HG03159 (cell line): ENCODE results near the gene MCFD2.

Experiments used
- ATAC-seq: cut with Tn5 transposase; IDR thresholded peaks from one replicate; pipeline ENCODE4 v1.9.1; 2021; ENCODE audit warnings: mild to moderate bottlenecking, moderate library complexity; ENCODE audit not compliant: unreplicated experiment

MCFD2 gene

DNA sequence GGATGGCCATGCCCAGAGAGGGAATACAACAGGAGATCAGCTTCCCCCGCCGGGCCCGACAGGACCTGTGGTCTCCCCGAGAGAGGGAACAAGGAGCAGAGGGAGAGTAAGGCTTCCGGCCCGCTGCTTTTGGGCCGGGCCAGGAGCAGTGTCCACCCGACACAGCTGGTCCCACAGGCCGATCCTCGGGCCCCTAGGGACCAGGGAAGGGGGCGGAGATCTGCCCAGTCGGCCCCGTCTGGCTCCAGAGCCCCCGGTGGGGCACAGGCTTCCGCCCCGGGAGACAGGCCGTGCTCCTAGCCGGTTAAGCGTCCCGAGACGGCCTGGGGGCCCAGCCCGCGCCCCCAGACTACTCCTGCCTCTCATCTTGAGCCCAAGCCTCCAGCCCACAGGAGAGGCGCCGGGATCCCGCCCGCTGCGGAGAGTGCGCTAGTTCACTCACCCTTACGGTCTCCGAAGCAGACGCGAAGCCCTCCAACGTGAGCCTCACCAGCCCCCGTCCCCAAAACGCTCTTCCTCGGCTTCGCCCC, at the start of gene MCFD2:
MCFD2 (minus strand) TSS at position 526 of the 530 bp plus-strand sequence. CDS start 6,635 bp downstream, outside the sequence.
- peak; percentile 16 for ATAC-seq

DNA sequence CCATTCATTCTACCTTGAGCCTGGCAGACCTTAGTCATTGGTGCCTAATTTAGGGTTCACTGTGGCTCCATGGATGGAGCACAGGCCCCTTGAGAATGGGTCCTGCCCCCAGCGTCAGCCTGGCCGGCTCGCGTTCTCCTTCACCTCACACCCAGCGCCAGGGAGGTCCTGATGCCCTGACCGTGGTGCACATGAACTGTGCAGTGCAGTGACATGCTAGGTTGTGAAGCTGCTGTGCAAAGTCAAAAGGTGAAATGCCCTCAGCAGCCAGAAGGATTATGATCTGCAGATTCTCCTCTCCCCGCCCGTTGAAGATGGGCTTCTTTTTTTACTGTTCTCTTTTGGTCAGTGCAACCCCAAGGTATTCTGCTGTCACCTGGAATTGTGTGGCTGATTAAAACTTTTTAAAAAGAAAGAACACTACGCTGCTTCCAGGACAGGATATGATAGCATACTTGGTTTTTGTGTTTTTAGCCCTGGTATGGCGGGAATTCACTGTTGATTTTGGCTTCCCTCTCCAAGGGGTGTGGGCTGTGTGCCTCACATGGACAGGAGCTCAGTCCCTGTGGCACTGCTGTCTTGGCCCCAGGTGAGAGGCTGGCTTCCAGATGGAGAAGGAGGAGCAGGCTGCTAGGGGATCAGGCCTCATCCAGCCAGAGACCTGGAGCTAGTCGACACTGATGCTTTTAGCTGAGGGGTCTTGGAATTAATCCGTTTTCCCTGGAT, 49.4 kb upstream of the MCFD2 start:
- ATAC-seq: no peak

DNA sequence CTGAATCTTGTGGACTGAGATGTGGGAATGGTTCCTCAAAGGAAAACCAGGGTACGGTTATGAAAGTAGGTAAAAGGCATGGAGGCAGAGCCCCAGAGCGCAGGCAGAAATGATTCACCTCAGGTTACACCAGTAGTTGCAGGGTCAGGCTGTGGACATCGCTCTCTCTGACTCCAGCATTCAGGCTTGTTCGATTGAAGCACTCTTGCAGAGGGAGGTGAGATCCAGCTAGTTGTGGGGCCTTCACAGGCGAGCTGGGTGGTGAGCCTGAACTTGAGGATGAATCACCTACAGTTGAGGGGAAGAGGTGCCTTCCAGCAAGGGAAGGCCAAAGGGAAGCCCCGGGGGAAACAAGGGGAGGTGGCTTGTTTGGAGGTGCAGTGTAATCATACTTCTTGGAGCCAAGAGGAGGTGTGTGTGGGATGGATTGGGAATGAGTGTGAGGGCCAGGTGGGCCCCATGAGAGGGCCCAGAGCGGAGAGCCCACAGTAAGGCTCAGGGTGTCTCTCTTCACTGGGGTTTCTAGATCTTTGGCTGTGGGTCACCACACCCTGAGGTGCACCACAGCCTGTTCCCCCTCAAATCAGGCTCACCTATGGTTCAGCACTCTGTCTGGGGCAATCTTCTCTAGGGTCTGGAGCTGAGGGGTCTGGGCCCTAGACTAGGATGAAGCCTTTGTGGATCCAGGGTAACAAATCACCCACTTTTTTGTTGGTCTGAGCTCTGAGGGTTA, 48.5 kb upstream of the MCFD2 start:
- ATAC-seq: no peak

DNA sequence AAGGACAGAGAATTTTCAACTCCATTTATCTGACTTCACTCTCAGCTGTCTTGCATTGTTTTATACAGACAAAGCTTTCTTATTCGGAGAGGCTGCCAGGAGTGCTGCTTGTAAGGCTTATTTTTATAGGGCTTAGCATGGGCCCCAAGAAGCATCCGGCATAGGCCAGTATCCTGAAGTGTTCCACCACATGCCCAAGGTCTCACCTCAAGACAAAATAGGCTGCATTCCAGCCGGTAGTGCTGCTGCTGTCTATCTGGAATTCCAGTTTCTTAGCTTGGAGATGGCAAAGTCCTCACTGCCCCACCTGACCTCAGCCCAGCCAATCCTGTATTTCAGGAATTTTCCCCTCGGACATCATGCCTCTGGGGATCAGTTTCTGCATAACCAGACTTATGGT, 47.6 kb upstream of the MCFD2 start:
- ATAC-seq: no peak

DNA sequence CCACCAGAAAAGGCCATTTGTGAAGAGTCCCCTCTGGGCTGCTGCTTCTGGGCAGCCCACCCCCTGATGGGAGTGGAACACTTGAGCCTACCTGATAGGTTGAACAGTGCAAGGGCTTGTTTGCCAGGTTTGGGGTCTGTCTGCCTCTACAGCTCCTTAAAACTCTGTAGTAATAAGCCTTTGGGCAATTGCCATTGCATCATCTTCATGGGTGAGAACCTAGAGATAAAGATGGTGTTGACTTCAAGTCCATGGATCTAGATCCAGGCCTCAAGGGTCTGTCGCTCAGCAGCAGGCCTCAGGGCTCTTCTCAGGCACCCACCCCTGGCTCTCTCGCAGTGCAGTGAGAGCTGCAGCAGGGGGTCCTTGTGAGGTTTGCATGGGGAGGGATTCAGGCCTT, 47.1 kb upstream of the MCFD2 start:
- ATAC-seq: no peak

DNA sequence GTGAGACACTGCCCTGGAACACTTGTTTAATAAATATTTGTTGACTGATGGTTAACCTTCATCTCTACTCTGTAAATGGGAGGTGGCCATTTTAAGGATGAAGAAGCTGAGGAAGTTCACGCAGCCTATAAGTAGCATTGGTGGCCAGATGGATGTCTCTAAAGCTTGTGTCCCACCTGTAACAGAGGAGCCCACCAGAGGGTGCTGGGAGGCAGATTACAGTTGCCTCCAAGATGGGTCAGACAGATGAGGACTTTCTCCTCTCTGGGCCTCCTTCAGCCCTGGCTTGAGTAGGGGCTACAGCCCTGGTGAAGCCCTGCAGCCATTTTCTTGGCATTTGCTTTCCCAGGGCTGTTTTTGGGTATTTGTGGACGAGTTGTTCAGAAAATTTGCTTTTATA, 45.0 kb upstream of the MCFD2 start:
- no peak for ATAC-seq

DNA sequence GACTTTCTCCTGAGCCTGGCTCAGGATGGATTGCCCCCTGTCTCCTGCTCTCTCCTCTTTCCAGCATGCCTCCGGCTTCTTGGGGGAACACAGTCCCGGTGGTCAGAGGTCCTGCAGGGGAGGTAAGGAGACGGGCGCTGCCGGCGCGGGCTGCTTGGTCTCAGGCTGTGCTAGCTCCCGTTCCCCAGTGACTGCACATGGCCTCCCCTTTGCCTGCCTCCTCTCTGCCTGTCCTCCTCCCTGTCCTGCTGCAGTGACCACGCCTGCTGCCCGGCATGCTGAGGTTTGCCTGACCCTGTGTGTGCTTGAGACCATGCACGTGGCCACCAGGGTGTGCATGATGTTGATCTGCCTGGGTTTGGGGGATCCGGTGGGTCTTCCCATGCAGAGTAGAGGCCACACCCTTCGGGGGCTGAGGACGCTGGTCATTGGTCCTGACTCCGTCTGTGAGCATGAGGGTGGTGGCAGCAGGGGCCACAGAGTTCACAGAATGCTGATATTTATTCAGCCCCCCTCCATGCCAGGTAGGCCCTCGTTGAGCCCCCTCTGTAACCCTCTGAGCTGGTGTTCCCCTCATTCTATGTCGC, 42.9 kb upstream of the MCFD2 start:
- ATAC-seq: no peak

DNA sequence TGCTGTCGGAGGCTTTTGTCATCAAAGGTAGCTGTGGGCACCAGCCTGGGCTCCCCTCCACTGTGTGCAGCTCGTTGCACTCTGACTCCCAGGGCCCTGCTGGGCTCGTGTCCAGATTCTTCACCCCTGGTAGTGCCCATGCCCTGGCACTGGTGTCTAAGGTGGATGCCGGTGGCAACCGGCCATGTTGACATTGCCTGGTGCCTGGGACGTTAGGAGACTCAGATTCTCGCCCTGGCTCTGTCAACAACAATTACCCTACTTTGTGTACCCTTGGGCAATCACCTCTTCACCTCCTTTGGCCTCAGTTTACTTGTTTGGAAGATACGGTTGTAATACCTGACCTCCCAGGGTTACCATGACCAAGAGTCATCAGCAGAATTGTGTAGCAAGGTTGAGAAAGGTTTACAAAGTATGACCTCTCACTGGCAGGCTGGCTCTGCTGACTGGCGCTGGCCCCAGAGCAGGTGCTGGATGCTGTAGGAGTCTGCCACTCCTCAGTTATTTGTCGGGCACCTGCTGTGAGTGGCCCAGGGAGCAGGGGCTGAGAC, 41.5 kb upstream of the MCFD2 start:
- ATAC-seq: no peak

DNA sequence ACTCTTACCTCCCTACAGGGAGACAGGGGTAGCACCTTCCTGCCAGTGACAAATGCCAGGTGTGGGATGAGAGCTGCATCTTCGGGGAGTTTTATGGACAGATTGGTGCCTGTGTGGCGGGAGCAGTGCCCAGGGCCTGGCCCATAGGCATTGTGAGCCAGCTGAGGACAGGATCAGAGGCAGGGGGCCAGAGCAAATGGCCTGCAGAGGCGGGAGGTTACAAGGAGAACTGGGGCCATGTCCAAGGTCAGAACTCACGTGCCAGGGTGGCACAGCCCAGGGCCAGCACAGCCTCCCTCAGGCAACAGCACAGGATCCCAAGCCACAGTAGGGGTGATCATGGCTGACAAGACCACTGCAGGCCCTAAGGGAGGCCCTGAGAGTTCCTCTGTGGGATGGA, 40.2 kb upstream of the MCFD2 start:
- ATAC-seq: no peak

DNA sequence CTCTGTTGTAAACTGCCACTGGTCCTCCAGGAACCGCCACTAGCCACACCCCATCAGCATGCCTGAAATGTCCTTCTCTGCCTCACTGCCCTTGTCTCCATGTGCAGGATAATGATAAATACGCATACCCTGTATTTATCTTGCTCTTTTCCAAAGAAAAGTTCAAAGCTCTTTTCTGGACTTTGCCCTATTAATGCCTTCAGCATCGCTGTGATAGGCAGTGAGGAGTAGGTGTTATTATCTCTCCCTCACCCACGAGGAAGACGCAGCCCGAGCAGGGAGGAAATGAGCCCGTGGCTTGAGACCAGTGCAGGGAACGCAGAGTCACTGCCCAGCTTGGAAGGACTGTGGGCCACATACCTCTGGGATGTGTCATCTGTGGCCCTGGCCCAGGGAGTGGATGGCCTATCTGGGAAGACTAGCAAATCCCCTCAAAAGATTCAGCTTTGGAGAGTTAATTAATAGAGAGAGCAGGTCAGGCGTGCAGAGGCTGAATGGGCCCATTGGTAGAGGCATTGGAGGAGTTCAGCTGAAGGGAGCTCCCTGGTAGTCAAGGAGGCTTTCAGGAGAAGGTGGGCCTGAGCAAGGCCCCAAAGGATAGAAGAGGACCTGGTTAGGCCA, 39.5 kb upstream of the MCFD2 start:
- ATAC-seq: no peak

DNA sequence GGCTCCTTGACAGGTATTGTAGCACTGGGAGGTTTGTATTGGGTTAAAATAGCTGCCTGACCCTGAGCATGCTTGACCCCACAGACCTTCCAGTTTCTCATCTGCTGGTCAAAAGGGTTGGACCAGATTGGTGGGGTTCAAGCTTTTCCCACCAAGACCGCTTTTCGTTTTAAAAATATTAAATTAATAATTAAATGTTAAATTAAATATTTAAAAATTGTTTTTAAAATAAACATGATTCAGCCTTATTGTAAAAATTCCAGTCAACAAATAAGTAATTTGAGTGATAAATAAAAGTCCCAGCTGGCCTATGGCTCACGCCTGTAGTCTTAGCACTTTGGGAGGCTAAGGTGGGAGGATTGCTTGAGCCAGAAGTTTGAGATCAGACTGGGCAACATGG, 36.6 kb upstream of the MCFD2 start:
- no peak for ATAC-seq

DNA sequence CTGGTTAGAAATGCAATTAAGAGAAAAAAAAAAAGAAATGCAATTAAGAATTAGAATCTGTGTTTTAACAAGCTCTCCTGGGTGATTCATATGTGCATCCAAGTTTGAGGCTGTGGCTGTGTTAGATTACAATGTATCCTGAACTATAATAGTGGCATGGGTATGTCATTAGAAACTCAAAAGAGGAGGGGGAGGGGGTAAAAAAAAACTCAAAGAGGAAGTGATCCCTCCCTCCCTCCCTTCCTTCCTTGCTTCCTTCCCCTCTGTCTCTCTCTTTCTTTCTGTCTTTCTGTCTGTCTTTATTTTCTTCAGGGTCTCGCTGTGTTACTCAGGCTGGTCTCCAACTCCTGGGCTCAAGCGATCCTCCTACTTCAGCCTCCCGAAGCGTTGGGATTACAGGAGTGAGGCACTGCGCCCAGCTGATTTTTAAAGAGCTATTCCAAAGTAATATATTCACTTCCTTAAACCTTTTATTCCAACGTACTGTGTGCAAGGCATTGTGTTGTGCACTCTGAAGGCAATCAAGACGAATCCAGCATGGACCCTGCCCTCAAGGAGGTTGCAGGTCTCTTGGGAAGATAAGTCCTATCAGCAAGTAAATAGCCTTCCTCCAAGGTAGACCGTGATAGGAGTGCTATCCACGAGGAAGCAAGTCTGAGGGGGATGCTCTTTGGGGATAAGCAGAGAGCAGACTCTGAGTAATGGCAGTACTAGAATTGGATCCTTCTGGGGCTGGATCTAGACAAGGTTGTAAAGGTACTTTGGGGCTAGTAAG, 35.9 kb upstream of the MCFD2 start:
- no peak for ATAC-seq

DNA sequence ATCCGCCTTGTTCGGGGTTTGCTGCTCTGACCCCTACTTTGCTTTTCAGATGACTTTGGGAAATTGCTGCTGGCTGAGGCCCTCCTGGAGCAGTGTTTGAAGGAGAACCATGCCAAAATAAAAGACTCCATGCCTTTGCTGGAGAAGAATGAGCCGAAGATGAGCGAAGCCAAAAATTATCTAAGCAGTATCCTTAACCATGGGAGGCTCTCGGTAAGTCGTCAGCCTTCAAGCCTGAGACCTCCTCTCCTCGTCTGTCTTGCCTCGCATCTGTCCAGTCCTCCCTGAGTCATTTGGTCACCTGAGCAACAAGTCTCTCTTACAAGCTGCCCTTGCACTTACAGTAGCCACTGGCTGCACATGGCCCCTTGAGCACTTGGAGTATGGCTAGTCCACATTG, 34.7 kb upstream of the MCFD2 start:
- no peak for ATAC-seq

DNA sequence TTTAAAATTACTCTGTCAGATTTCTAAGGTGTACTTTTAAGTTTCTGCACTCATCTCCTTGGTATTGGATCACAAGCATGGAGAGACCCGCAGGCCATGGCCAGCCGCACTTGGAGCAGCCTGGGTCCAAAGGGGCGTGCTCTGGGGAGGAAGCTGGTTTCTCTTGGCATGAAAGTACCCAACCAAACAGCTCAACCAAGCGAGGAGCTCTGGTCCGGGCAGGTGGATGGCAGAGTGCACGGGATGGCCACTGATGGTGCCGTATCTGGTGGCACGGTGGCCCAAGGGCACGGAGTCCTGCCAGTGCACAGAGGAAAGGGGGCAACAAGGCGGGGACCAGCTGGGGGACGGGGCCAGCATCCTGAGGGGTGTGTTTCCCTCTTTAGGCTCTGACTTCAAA, 32.2 kb upstream of the MCFD2 start:
- no peak for ATAC-seq

DNA sequence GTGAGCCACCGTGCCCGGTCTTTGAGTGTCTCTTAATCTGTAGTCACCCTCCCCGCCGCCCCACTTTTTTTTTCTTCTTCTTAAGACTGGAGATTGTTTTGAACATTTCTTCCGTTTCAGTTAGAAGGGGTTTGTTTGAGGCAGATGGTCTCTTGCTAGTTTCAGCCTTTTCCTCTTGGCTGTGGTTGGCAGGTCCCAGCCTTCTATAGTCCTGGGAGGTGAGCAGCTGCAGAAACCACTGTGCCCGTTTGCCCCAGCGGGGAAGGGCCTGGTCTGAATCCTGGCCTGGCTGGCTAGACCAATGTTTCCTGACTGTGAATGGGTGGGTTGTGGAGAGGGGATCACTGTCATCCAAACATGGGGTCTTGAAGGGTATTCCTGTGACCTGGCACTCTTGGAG, 30.1 kb upstream of the MCFD2 start:
- ATAC-seq: no peak

DNA sequence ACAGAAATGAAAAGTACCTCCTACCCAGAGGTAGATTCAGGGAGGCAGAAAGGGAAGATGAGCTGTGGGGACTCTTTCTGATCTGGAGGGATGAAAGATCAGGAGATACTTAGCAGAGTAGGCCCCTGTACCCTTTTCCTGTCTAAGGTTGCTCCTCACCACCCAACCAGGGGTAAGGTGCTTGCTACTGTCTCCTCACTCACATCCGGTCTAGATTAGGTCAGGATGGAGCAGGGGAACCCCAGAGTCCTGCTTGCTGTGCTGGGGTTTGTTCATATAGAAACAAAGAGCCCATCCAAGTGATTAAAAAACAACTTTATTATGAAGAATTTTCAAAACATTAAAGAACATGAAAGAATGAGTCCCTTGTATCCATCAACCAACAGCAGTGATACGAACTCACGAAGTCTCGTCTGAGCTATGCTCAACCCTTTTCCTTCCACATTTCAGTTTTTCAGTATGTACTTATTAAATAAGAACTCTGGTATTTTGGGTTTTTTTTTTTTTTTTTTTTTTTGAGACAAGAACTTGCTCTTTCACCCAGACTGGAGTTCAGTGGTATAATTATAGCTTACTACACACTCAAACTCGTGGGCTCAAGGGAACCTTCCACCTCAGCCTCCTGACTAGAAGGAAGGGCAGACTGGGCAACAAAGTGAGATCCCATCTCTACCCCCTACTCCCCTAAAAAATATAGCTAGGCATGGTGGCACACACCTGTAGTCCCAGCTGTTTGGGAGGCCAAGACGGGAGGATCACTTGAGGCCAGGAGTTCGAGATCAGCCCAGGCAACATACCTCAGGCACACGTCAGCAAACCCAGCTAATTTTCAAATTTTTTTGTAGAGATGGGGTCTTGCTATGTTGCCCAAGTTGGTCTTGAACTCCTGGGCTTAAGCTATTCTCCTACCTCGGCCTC, 28.5 kb upstream of the MCFD2 start:
- no peak for ATAC-seq

DNA sequence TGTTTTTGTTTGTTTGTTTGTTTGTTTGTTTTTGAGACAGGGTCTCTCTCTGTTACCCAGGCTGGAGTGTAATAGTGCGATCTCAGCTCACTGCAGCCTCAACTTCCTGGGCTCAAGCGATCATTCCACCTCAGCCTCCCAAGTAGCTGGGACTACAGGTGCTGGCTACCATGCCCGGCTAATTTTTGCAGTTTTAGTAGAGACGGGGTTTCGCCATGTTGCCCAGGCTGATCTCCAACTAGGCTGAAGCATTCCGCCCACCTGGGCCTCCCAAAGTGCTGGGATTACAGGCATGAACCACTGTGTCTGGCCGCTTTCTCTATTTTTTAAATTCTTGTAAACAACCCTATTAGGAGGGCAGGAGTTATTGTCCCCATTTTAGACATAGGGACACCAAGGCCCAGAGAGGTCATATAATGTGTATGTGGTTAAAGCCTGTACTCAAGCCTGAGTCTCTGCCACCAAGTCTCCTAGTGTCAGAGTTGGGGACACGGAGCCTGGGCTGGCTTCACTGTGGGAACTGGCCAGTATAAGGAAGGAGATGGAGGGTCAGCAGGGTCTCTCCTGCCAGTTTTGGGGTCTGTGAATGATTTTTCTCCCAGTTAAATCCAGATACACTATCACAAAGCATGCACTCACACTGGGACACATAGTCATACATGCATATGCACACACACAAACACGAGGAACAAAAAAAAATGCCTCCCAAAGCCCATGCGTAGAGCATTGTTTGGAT, 27.5 kb upstream of the MCFD2 start:
- no peak for ATAC-seq

DNA sequence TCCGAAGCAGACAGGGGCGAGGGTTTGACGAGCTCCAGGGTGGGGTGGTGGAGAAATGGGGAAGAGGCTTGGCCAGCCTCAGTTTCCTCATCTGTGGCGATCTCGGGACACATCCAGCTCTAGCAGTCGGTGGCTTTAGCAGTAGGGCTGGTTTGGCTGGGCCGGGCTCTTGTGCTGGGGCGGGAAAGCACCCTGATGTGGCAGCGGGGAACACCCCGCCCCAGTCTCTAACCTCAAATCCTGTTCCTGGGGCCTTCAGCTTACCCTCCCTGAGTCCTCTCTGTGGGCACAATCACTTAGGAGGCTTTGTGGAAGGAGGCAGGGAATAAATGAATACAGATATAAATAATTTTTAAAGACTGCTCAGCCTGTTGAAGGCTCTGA, 26.5 kb upstream of the MCFD2 start:
- peak; percentile 39 for ATAC-seq
